SU-DHL-6 (cell line): ENCODE data around the gene ZNF416.

Experiments used
- CTCF ChIP-seq: fragments of 200-600 bp; sonication (generic); IDR thresholded peaks from one replicate; pipeline ENCODE4 v1.5.1; 2017; ENCODE audit warnings: antibody characterized with exemption, mild to moderate bottlenecking, low read length, moderate library complexity; ENCODE audit not compliant: insufficient read depth, poor library complexity, severe bottlenecking
- EZH2phosphoT487 ChIP-seq: fragments of 200-600 bp; sonication (generic), shearing (Covaris generic); conservative IDR thresholded peaks from 2 replicates; pipeline ENCODE4 v1.6.1; 2018; ENCODE audit warnings: mild to moderate bottlenecking, antibody characterized with exemption, low read length, moderate library complexity, mixed read lengths

- TF ChIP-seq CTCF (no peak), EZH2phosphoT487 (no peak)
Observed at GRCh38 chr19:57559008-57559403, 19.7 kb downstream of the ZNF416 start.
